SU-DHL-6 (cell line): ENCODE measurements around the gene CNOT1.

ENCODE experiments used
- H2AFZ ChIP-seq: fragments of 200-600 bp; sonication (generic); 2 replicates; pipeline ENCODE4 v1.6.1; 2014; ENCODE audit warnings: low read depth, mild to moderate bottlenecking, moderate library complexity, mixed read lengths, antibody characterized with exemption, low read length; ENCODE audit not compliant: severe bottlenecking
- H3F3A ChIP-seq: fragments of 200-600 bp; shearing (Covaris generic); 2 replicates; pipeline ENCODE4 v1.6.0; 2016; ENCODE audit warnings: antibody characterized with exemption, mild to moderate bottlenecking; ENCODE audit not compliant: insufficient read depth
- H3K27ac ChIP-seq: fragments of 200-600 bp; sonication (generic); 2 replicates; pipeline ENCODE4 v1.5.1; 2016; ENCODE audit warnings: low read depth, mild to moderate bottlenecking, low read length, moderate library complexity, mixed read lengths
- H3K27me3 ChIP-seq: fragments of 200-600 bp; sonication (generic), shearing (Covaris generic); 2 replicates; pipeline ENCODE4 v1.6.0; 2014; ENCODE audit warnings: mild to moderate bottlenecking, low read length
- H3K36me3 ChIP-seq: fragments of 200-600 bp; sonication (generic); 2 replicates; pipeline ENCODE4 v1.6.1; 2014; ENCODE audit warnings: mild to moderate bottlenecking, low read length, mixed read lengths
- H3K4me2 ChIP-seq: fragments of 300-600, 200-600 bp; shearing (Covaris generic), sonication (generic); 2 replicates; pipeline ENCODE4 v1.6.0; 2014; ENCODE audit warnings: low read length, low read depth, mild to moderate bottlenecking; ENCODE audit not compliant: poor library complexity, severe bottlenecking
- H3K4me3 ChIP-seq: fragments of 200-600 bp; sonication (generic); 2 replicates; pipeline ENCODE4 v1.5.1; 2014; ENCODE audit warnings: antibody characterized with exemption, low read length, mild to moderate bottlenecking, mixed read lengths; ENCODE audit not compliant: insufficient read depth, poor library complexity, severe bottlenecking
- H3K79me2 ChIP-seq: fragments of 200-600 bp; sonication (generic); 2 replicates; pipeline ENCODE4 v1.6.1; 2014; ENCODE audit warnings: mild to moderate bottlenecking, low read length, moderate library complexity; ENCODE audit not compliant: insufficient read depth
- H3K9ac ChIP-seq: fragments of 200-600 bp; sonication (generic); 2 replicates; pipeline ENCODE4 v1.7.0; 2014; ENCODE audit warnings: mild to moderate bottlenecking, low read length
- H3K9me2 ChIP-seq: fragments of 200-600 bp; sonication (generic); replicated peaks from 2 replicates; pipeline ENCODE4 v1.6.1; 2014; ENCODE audit warnings: low read length; ENCODE audit not compliant: insufficient read depth
- H3K9me3 ChIP-seq: fragments of 200-600 bp; sonication (generic); 2 replicates; pipeline ENCODE4 v1.6.1; 2014; ENCODE audit warnings: low read length, mixed read lengths; ENCODE audit not compliant: insufficient read depth
- H4K20me1 ChIP-seq: fragments of 200-600 bp; sonication (generic); 2 replicates; pipeline ENCODE4 v1.6.1; 2014; ENCODE audit warnings: low read depth, mild to moderate bottlenecking, antibody characterized with exemption, low read length, moderate library complexity, mixed read lengths
- EZH2phosphoT487 ChIP-seq: fragments of 200-600 bp; sonication (generic), shearing (Covaris generic); conservative IDR thresholded peaks from 2 replicates; pipeline ENCODE4 v1.6.1; 2018; ENCODE audit warnings: mild to moderate bottlenecking, antibody characterized with exemption, low read length, moderate library complexity, mixed read lengths
- TF ChIP-seq, protein P1 (sequence below): fragments of 200-600 bp; sonication (generic); IDR thresholded peaks from one replicate; pipeline ENCODE4 v1.5.1; 2017; ENCODE audit warnings: antibody characterized with exemption, mild to moderate bottlenecking, low read length, moderate library complexity; ENCODE audit not compliant: insufficient read depth, poor library complexity, severe bottlenecking

The CNOT1 gene

DNA sequence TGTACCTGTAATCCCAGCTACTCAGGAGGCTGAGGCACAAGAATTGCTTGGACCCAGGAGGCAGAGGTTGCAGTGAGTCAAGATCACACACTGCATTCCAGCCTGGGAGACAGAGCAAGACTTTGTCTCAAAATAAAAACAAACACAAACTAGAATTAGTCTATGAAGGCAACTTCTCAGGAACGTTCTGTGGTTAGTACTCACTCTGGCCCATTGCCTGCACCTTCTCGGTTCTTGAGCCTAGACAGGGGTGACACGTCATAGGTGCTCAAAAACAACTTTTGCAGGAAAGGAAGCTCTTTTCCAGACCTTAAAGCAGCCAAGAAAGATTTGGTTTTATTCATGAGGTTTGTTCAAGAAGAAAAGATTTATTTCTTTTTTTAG lies 22.3 kb upstream of the CNOT1 start:
- TF ChIP-seq EZH2phosphoT487: no peak
- TF ChIP-seq, protein P1, sequence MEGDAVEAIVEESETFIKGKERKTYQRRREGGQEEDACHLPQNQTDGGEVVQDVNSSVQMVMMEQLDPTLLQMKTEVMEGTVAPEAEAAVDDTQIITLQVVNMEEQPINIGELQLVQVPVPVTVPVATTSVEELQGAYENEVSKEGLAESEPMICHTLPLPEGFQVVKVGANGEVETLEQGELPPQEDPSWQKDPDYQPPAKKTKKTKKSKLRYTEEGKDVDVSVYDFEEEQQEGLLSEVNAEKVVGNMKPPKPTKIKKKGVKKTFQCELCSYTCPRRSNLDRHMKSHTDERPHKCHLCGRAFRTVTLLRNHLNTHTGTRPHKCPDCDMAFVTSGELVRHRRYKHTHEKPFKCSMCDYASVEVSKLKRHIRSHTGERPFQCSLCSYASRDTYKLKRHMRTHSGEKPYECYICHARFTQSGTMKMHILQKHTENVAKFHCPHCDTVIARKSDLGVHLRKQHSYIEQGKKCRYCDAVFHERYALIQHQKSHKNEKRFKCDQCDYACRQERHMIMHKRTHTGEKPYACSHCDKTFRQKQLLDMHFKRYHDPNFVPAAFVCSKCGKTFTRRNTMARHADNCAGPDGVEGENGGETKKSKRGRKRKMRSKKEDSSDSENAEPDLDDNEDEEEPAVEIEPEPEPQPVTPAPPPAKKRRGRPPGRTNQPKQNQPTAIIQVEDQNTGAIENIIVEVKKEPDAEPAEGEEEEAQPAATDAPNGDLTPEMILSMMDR: no peak
- Histone ChIP-seq H3K9me3 (no peaks in the 10 kb centered on the region), H2AFZ (no peak overlapping the region), H3K4me3 (no peak overlapping the region), H3K79me2 (no peaks in the 10 kb centered on the region), H3F3A (no peaks in the 10 kb centered on the region), H3K36me3 (no peaks in the 10 kb centered on the region), H3K4me2 (no peak overlapping the region), H3K27ac (no peak overlapping the region), H4K20me1 (no peaks in the 10 kb centered on the region), H3K9me2 (no peaks in the 10 kb centered on the region), H3K9ac (no peak overlapping the region), H3K27me3 (no peaks in the 10 kb centered on the region)

- no peak for TF ChIP-seq EZH2phosphoT487
- TF ChIP-seq, protein P1: no peak
- no peaks in the 10 kb centered on the region for H3K36me3 ChIP-seq
- H2AFZ ChIP-seq: no peak overlapping the region
Observed at GRCh38 chr16:58649707-58650106, 20.1 kb upstream of the CNOT1 start.

GRCh38 chr16:58647107-58647506 lies 17.5 kb upstream of the CNOT1 start:
- H3K27ac ChIP-seq: no peak overlapping the region
- H3K4me2 ChIP-seq: no peak overlapping the region
- no peak overlapping the region for H2AFZ ChIP-seq
- no peak for TF ChIP-seq EZH2phosphoT487
- TF ChIP-seq, protein P1: no peak
- no peaks in the 10 kb centered on the region for H3K27me3 ChIP-seq
- H3K9me2 ChIP-seq: no peaks in the 10 kb centered on the region
- no peaks in the 10 kb centered on the region for H3K9me3 ChIP-seq
- H3K4me3 ChIP-seq: no peak overlapping the region
- H3K36me3 ChIP-seq: no peaks in the 10 kb centered on the region
- H3K9ac ChIP-seq: no peak overlapping the region
- H3K79me2 ChIP-seq: no peaks in the 10 kb centered on the region
- no peaks in the 10 kb centered on the region for H3F3A ChIP-seq
- no peaks in the 10 kb centered on the region for H4K20me1 ChIP-seq

More at GRCh38 chr16:58649707-58650106, 20.1 kb upstream of the CNOT1 start:
- H3K9me2 ChIP-seq: no peaks in the 10 kb centered on the region
- H3K79me2 ChIP-seq: no peaks in the 10 kb centered on the region
- H3K9ac ChIP-seq: no peak overlapping the region
- no peak overlapping the region for H3K4me3 ChIP-seq
- no peaks in the 10 kb centered on the region for H4K20me1 ChIP-seq
- no peak overlapping the region for H3K27ac ChIP-seq
- H3F3A ChIP-seq: no peaks in the 10 kb centered on the region
- H3K9me3 ChIP-seq: no peaks in the 10 kb centered on the region
- H3K4me2 ChIP-seq: no peak overlapping the region
- no peaks in the 10 kb centered on the region for H3K27me3 ChIP-seq
